ENCODE measurements around the gene LHX4. TPM values are rescaled to one million over a fixed set of nuclear protein-coding genes. Genes with fewer than 3 reads are reported as not detected.

The LHX4 gene
- total RNA-seq, 1 donor from 2014 or later: 0.12 TPM

GRCh38 chr1:180265871-180266270 lies 35.8 kb downstream of the LHX4 start:
- Mint-ChIP-seq H3K27me3 (ENCODE audit: low read depth) (no peaks in the 10 kb centered on the region), H3K4me1 (ENCODE audit: low read depth) (peaks cover 15% of the 10 kb centered on the region), H3K4me3 (ENCODE audit: unreplicated experiment) (no peak overlapping the region), H3K36me3 (ENCODE audit: low read depth) (no peaks in the 10 kb centered on the region), H3K27ac (ENCODE audit: unreplicated experiment) (no peak overlapping the region), H3K9me3 (ENCODE audit: low read depth) (no peaks in the 10 kb centered on the region)
- TF ChIP-seq CTCF (IDR thresholded peaks at IDR 0.05): no peak
- DNase-seq (ENCODE audit: low spot score): no peak

- no peak overlapping the region for H3K27ac Mint-ChIP-seq (ENCODE audit: unreplicated experiment)
- no peak for TF ChIP-seq CTCF (IDR thresholded peaks at IDR 0.05)
- H3K36me3 Mint-ChIP-seq (ENCODE audit: low read depth): no peaks in the 10 kb centered on the region
- no peak overlapping the region for H3K4me3 Mint-ChIP-seq (ENCODE audit: unreplicated experiment)
- no peak for DNase-seq (ENCODE audit: low spot score)
- peaks cover 13% of the 10 kb centered on the region for H3K4me1 Mint-ChIP-seq (ENCODE audit: low read depth)
- no peaks in the 10 kb centered on the region for H3K27me3 Mint-ChIP-seq (ENCODE audit: low read depth)
- no peaks in the 10 kb centered on the region for H3K9me3 Mint-ChIP-seq (ENCODE audit: low read depth)
These were observed 36.5 kb downstream of the LHX4 start for GRCh38 chr1:180266275-180267210.

GRCh38 chr1:180267211-180267561 lies 37.1 kb downstream of the LHX4 start:
- Mint-ChIP-seq H3K9me3 (ENCODE audit: low read depth) (no peaks in the 10 kb centered on the region), H3K4me3 (ENCODE audit: unreplicated experiment) (no peak overlapping the region), H3K36me3 (ENCODE audit: low read depth) (no peaks in the 10 kb centered on the region), H3K27ac (ENCODE audit: unreplicated experiment) (no peak overlapping the region), H3K4me1 (ENCODE audit: low read depth) (peaks cover 10% of the 10 kb centered on the region), H3K27me3 (ENCODE audit: low read depth) (no peaks in the 10 kb centered on the region)
- DNase-seq (ENCODE audit: low spot score): no peak
- TF ChIP-seq CTCF (IDR thresholded peaks at IDR 0.05): no peak

GRCh38 chr1:180267761-180268555 lies 37.9 kb downstream of the LHX4 start:
- Mint-ChIP-seq H3K27me3 (ENCODE audit: low read depth) (no peaks in the 10 kb centered on the region), H3K27ac (ENCODE audit: unreplicated experiment) (no peak overlapping the region), H3K4me1 (ENCODE audit: low read depth) (peaks cover 3% of the 10 kb centered on the region), H3K36me3 (ENCODE audit: low read depth) (no peaks in the 10 kb centered on the region), H3K4me3 (ENCODE audit: unreplicated experiment) (no peak overlapping the region), H3K9me3 (ENCODE audit: low read depth) (no peaks in the 10 kb centered on the region)
- DNase-seq (ENCODE audit: low spot score): no peak
- TF ChIP-seq CTCF (IDR thresholded peaks at IDR 0.05): no peak

- no peak overlapping the region for H3K27ac Mint-ChIP-seq (ENCODE audit: unreplicated experiment)
- H3K4me1 Mint-ChIP-seq (ENCODE audit: low read depth): no peaks in the 10 kb centered on the region
- no peak for TF ChIP-seq CTCF (IDR thresholded peaks at IDR 0.05)
- DNase-seq (ENCODE audit: low spot score): no peak
- H3K36me3 Mint-ChIP-seq (ENCODE audit: low read depth): no peaks in the 10 kb centered on the region
- H3K27me3 Mint-ChIP-seq (ENCODE audit: low read depth): no peaks in the 10 kb centered on the region
- H3K9me3 Mint-ChIP-seq (ENCODE audit: low read depth): no peaks in the 10 kb centered on the region
- no peak overlapping the region for H3K4me3 Mint-ChIP-seq (ENCODE audit: unreplicated experiment)
These were observed 38.6 kb downstream of the LHX4 start for GRCh38 chr1:180268556-180269075.
